ENCODE results near the gene CDC7. TPM values are rescaled to one million over a fixed set of nuclear protein-coding genes. Genes with fewer than 3 reads are reported as not detected.

CDC7 gene
- total RNA-seq = 0.52 and 1.9 TPM in 2 replicates

GRCh38 chr1:91500756-91501522 is at the start of gene CDC7:
CDC7 (plus strand) TSS chr1:91500851; CDS start chr1:91501717, 866 bp downstream.

Other genes with a start within 250 kb of the CDC7 start
- gene HFM1, start 96.0 kb upstream of the CDC7 start, total RNA-seq = under 0.01 and 0.43 TPM in 2 replicates